OCI-LY3 (cell line): ENCODE results near the gene SELENOI.

Experiments
- H2AFZ ChIP-seq: fragments of 200-600, 300-600 bp; shearing (Covaris generic); 2 replicates; pipeline ENCODE4 v1.6.0; 2014; ENCODE audit warnings: antibody characterized with exemption, low read depth, low read length
- H3K27ac ChIP-seq: fragments of 200-600, 300-600 bp; sonication (generic); 2 replicates; pipeline ENCODE4 v1.5.1; 2014; ENCODE audit warnings: mild to moderate bottlenecking, low read length, moderate library complexity, mixed read lengths
- H3K27me3 ChIP-seq: fragments of 200-600, 300-600 bp; sonication (generic); 2 replicates; pipeline ENCODE4 v1.6.1; 2014; ENCODE audit warnings: low read depth, low read length, mixed read lengths
- H3K36me3 ChIP-seq: fragments of 200-600, 300-600 bp; sonication (generic); replicated peaks from 2 replicates; pipeline ENCODE3; 2014; ENCODE audit warnings: low read depth, low read length, mixed read lengths
- H3K4me1 ChIP-seq: fragments of 300-600, 200-600 bp; sonication (generic); 2 replicates; pipeline ENCODE4 v1.6.1; 2014; ENCODE audit warnings: low read length, mixed read lengths
- H3K4me2 ChIP-seq: fragments of 200-600, 300-600 bp; sonication (generic); 2 replicates; pipeline ENCODE4 v1.6.1; 2014; ENCODE audit warnings: low read length, mixed read lengths
- H3K4me3 ChIP-seq: fragments of 300-600, 200-600 bp; sonication (generic); 2 replicates; pipeline ENCODE4 v1.5.1; 2014; ENCODE audit warnings: antibody characterized with exemption, mild to moderate bottlenecking, low read length, moderate library complexity
- H3K79me2 ChIP-seq: fragments of 300-600, 200-600 bp; shearing (Covaris generic); 2 replicates; pipeline ENCODE4 v1.6.1; 2014; ENCODE audit warnings: mild to moderate bottlenecking, low read length, mixed read lengths
- H3K9ac ChIP-seq: fragments of 300-600, 200-600 bp; shearing (Covaris generic); 2 replicates; pipeline ENCODE4 v1.6.0; 2014; ENCODE audit warnings: mild to moderate bottlenecking, low read length, moderate library complexity
- H3K9me3 ChIP-seq: fragments of 200-600, 300-600 bp; shearing (Covaris generic); 2 replicates; pipeline ENCODE4 v1.6.1; 2014; ENCODE audit warnings: low read length, mixed read lengths; ENCODE audit not compliant: insufficient read depth
- H4K20me1 ChIP-seq: fragments of 200-600, 300-600 bp; sonication (generic); 2 replicates; pipeline ENCODE4 v1.6.1; 2016; ENCODE audit warnings: low read length, mixed read lengths; ENCODE audit not compliant: insufficient read depth
- EZH2phosphoT487 ChIP-seq: fragments of 200-600 bp; shearing (Covaris generic); IDR thresholded peaks from 2 replicates; pipeline ENCODE4 v1.6.1; 2018; ENCODE audit warnings: antibody characterized with exemption, mixed run types, low read depth
- TF ChIP-seq, protein P1 (sequence below): fragments of 200-600, 300-600 bp; sonication (generic); IDR thresholded peaks from 2 replicates; pipeline ENCODE4 v1.5.1; 2014; ENCODE audit warnings: antibody characterized with exemption, low read length, low read depth

Gene SELENOI

DNA sequence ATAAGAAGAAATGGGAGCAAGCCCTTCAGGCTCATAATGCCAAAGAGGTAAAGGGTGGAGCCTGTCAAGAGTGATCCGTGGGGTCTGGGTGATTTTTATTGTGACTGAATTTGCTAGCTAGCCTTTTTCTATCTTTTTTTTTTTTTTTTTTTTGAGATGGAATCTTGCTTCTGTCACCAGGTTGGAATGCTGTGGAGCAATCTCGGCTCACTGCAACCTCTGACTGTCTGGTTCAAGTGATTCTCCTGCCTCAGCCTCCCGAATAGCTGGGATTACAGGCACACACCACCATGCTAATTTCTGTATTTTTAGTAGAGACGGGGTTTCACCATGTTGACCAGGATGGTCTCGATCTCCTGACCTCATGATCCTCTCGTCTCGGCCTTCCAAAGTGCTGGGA lies 84.9 kb downstream of the SELENOI start:
- Histone ChIP-seq H3K79me2 (no peaks in the 10 kb centered on the region), H3K9me3 (no peaks in the 10 kb centered on the region), H3K4me3 (no peak overlapping the region), H3K27ac (no peak overlapping the region), H3K4me2 (no peak overlapping the region), H4K20me1 (no peaks in the 10 kb centered on the region), H3K9ac (no peak overlapping the region), H3K36me3 (no peaks in the 10 kb centered on the region), H3K27me3 (peaks cover 5% of the 10 kb centered on the region; the same call in 1 of the 2 replicates), H3K4me1 (no peaks in the 10 kb centered on the region), H2AFZ (no peak overlapping the region)
- no peak for TF ChIP-seq EZH2phosphoT487
- TF ChIP-seq, protein P1, sequence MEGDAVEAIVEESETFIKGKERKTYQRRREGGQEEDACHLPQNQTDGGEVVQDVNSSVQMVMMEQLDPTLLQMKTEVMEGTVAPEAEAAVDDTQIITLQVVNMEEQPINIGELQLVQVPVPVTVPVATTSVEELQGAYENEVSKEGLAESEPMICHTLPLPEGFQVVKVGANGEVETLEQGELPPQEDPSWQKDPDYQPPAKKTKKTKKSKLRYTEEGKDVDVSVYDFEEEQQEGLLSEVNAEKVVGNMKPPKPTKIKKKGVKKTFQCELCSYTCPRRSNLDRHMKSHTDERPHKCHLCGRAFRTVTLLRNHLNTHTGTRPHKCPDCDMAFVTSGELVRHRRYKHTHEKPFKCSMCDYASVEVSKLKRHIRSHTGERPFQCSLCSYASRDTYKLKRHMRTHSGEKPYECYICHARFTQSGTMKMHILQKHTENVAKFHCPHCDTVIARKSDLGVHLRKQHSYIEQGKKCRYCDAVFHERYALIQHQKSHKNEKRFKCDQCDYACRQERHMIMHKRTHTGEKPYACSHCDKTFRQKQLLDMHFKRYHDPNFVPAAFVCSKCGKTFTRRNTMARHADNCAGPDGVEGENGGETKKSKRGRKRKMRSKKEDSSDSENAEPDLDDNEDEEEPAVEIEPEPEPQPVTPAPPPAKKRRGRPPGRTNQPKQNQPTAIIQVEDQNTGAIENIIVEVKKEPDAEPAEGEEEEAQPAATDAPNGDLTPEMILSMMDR: no peak

DNA sequence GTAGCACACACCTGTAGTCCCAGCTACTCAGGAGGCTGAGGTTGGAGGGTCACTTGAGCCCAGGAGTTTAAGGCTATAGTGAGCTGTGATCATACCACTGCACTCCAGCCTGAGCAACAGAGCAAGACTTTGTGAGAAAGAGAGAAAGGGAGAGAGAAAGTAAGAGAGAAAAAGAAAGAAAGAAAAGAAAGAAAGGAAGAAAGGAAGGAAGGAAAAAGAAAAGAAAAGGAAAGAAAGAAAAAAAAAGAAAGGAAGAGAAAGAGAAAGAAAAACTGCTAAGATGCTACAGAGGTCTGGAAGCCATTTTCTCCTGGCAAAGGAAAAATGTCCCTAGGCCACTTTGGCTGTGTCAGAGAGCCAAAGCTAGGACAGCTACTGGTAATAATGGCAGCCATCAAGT lies 86.4 kb downstream of the SELENOI start:
- H3K4me1 ChIP-seq: no peaks in the 10 kb centered on the region
- H3K27ac ChIP-seq: no peak overlapping the region
- TF ChIP-seq EZH2phosphoT487: no peak
- H2AFZ ChIP-seq: no peak overlapping the region
- H3K27me3 ChIP-seq: peaks cover 7% of the 10 kb centered on the region; the same call in 1 of the 2 replicates
- no peak overlapping the region for H3K4me3 ChIP-seq
- H3K36me3 ChIP-seq: no peaks in the 10 kb centered on the region
- no peak overlapping the region for H3K4me2 ChIP-seq
- no peaks in the 10 kb centered on the region for H3K9me3 ChIP-seq
- H4K20me1 ChIP-seq: no peaks in the 10 kb centered on the region
- no peaks in the 10 kb centered on the region for H3K79me2 ChIP-seq
- no peak overlapping the region for H3K9ac ChIP-seq

DNA sequence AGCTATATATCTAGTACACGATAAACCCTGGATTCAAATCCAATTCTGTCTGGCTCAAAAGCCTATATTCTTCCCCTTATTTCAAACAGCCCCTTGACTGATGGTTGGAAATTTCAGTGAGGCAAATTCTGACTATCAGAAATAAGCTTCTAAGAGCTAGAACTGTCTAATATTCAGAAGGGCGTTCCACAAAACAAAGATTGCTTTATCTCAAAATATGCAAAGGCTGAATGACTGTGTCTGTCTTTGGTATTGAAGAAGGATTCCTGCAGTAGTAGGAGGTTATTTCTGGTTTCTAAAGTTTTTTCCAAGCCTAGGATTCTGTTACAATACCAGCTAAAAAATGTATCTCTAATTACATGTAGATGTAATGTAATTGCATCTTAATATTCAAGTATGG lies 86.9 kb downstream of the SELENOI start:
- Histone ChIP-seq H3K4me1 (no peaks in the 10 kb centered on the region), H3K4me2 (no peak overlapping the region), H2AFZ (no peak overlapping the region), H3K27me3 (peaks cover 7% of the 10 kb centered on the region; the same call in 1 of the 2 replicates), H3K9ac (no peak overlapping the region), H3K9me3 (no peaks in the 10 kb centered on the region), H3K79me2 (no peaks in the 10 kb centered on the region), H4K20me1 (no peaks in the 10 kb centered on the region), H3K27ac (no peak overlapping the region), H3K4me3 (no peak overlapping the region), H3K36me3 (no peaks in the 10 kb centered on the region)
- no peak for TF ChIP-seq EZH2phosphoT487
- TF ChIP-seq, protein P1: no peak

DNA sequence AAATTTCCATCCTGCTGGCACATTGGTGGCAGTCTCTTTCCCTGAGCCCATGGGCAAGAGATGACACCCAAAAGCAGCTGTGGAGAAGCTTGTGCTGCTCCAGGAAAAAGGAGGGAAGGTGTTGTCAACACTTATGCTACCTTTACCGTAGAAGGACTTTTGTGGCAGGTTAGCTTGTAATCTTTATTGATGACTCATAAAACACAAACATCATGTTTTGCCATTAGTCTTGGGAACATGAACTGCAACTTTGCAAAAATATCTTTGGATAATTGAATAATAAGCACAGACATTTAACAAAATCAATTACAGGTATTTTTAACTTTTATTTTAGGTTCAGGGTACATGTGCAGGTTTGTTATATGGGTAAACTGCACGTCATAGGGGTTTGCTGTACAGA lies 89.2 kb downstream of the SELENOI start:
- Histone ChIP-seq H2AFZ (no peak overlapping the region), H3K9me3 (no peaks in the 10 kb centered on the region), H3K36me3 (no peaks in the 10 kb centered on the region)

More for the DNA sequence above, 89.2 kb downstream of the SELENOI start:
- Histone ChIP-seq H4K20me1 (no peaks in the 10 kb centered on the region), H3K79me2 (no peaks in the 10 kb centered on the region), H3K4me3 (no peak overlapping the region), H3K9ac (no peak overlapping the region), H3K4me1 (no peaks in the 10 kb centered on the region), H3K27ac (no peak overlapping the region), H3K4me2 (no peak overlapping the region), H3K27me3 (peaks cover 9% of the 10 kb centered on the region; the same call in 1 of the 2 replicates)
- no peak for TF ChIP-seq EZH2phosphoT487
- TF ChIP-seq, protein P1: no peak
